Fibroblast of lung (primary cell): ENCODE results near the gene OGDH. TPM values are rescaled to one million over a fixed set of nuclear protein-coding genes. Genes with fewer than 3 reads are reported as not detected.

Experiments
- DNase-seq, 2 donors: peaks; one replicate each; pipeline versions ENCODE4 v3.0.0 to v3.0.0-alpha.2; 2010; ENCODE audit warnings: low read depth in 2 of 2
- H2AFZ ChIP-seq: 2 replicates; pipeline ENCODE4 v1.5.1; 2012; ENCODE audit warnings: low read length, control low read depth, inconsistent platforms
- H3K27ac ChIP-seq: 2 replicates; pipeline ENCODE4 v1.5.1; 2011; ENCODE audit warnings: low read length, control low read depth; ENCODE audit not compliant: insufficient read depth
- H3K27me3 ChIP-seq: 2 replicates; pipeline ENCODE4 v1.5.1; 2011; ENCODE audit warnings: mild to moderate bottlenecking, low read length; ENCODE audit not compliant: control insufficient read depth, insufficient read depth
- H3K36me3 ChIP-seq: 2 replicates; pipeline ENCODE4 v1.5.1; 2011; ENCODE audit warnings: low read length; ENCODE audit not compliant: control insufficient read depth, insufficient read depth
- H3K4me1 ChIP-seq: 2 replicates; pipeline ENCODE4 v1.5.1; 2011; ENCODE audit warnings: low read length; ENCODE audit not compliant: control insufficient read depth, insufficient read depth; ENCODE audit errors: extremely low read depth
- H3K4me2 ChIP-seq: 2 replicates; pipeline ENCODE4 v1.5.1; 2011; ENCODE audit warnings: low read length, control low read depth; ENCODE audit not compliant: insufficient read depth; ENCODE audit errors: extremely low read depth
- H3K4me3 ChIP-seq, 4 experiments: fragments of 200-600 bp in 1 of 4; sonication (generic) in 1 of 4; replicated peaks in 1 of 4; 2 replicates each; pipeline ENCODE4 v1.5.1; 2011 to 2016; ENCODE audit warnings: low read length in 4 of 4, low read depth in 3 of 4, mild to moderate bottlenecking in 3 of 4, control low read depth in 2 of 4, inconsistent platforms in 1 of 4, mixed read lengths in 1 of 4; ENCODE audit not compliant: insufficient read depth in 1 of 4; ENCODE audit errors: control extremely low read depth in 1 of 4
- H3K79me2 ChIP-seq: 2 replicates; pipeline ENCODE4 v1.5.1; 2012; ENCODE audit warnings: mild to moderate bottlenecking, low read length, inconsistent platforms; ENCODE audit not compliant: control insufficient read depth, insufficient read depth
- H3K9ac ChIP-seq: 2 replicates; pipeline ENCODE4 v1.5.1; 2011; ENCODE audit warnings: mild to moderate bottlenecking, low read length, control low read depth; ENCODE audit not compliant: insufficient read depth
- H3K9me3 ChIP-seq: 2 replicates; pipeline ENCODE4 v1.5.1; 2012; ENCODE audit warnings: low read depth, low read length; ENCODE audit not compliant: control insufficient read depth, insufficient read depth
- H4K20me1 ChIP-seq: 2 replicates; pipeline ENCODE4 v1.5.1; 2011; ENCODE audit warnings: low read length; ENCODE audit not compliant: control insufficient read depth, insufficient read depth; ENCODE audit errors: extremely low read depth
- CTCF ChIP-seq, 2 donors: IDR thresholded peaks in 1 of 2; conservative IDR thresholded peaks in 1 of 2; 1 replicate in 1 of 2; 2 replicates in 1 of 2; pipeline ENCODE4 v1.5.1; 2011 to 2012; ENCODE audit warnings: low read length in 2 of 2, control low read depth in 1 of 2, inconsistent platforms in 1 of 2, low read depth in 1 of 2, mild to moderate bottlenecking in 1 of 2
- EZH2 ChIP-seq: IDR thresholded peaks from 2 replicates; pipeline ENCODE4 v1.5.1; 2012; ENCODE audit warnings: low read length, control low read depth, mild to moderate bottlenecking; ENCODE audit errors: missing control alignments
- polyA plus RNA-seq, 2 donors: library from polyadenylated mRNA; depleted of rRNA in 1 of 2; stranded (reverse) in 1 of 2; unstranded in 1 of 2; fragments of >200 nt; gene quantifications; 2 replicates each; pipeline ENCODE4 v1.2.1, GENCODE V29; 2011 to 2012; ENCODE audit warnings: missing spikeins in 1 of 2
- total RNA-seq: library from RNA; depleted of rRNA; stranded (reverse); fragments of >200 nt; gene quantifications from 2 replicates; pipeline ENCODE4 v1.2.1, GENCODE V29; 2014

The OGDH gene
- total and polyA plus RNA-seq, 2 donors (not counting 1 experiment from before 2014, with no cell fraction given), result 60.8 to 69.2 TPM

DNA sequence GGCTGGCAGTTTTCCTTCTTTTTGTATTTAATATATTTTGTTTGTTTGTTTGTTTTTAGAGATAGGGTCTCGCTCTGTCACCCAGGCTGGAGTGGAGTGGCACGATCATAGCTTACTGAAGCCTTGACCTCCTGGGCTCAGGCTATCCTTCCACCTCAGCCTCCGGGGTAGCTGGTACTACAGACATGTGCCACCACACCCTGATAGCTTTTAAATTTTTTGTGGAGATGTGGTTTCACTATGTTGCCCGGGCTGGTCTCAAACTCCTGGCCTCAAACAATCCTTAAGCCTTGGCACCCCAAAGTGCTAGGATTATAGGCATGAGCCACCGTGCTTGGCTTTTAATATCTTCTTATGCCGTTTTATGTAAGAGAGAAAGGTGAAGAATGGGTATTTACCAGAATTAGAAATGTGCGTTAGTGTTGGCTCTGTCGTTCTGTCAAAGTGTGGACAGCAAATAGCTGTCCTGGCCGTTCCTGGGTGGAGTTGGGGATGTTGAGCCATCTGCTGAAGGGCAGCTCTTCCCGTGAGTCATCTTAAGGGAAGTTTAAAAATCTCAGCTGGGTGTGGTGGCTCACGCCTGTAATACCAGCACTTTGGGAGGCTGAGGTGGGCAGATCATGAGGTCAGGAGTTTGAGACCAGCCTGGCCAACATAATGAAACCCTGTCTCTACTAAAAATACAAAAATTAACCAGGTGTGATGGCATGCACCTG, 14.8 kb downstream of the OGDH start:
- Histone ChIP-seq H4K20me1 (no peaks in the 10 kb centered on the region), H3K4me3 (no peak overlapping the region), H3K36me3 (peaks cover 6% of the 10 kb centered on the region), H3K27me3 (no peaks in the 10 kb centered on the region), H3K27ac (peak overlapping the region; percentile 17), H3K79me2 (peaks cover 65% of the 10 kb centered on the region), H3K9me3 (no peaks in the 10 kb centered on the region), H3K4me2 (no peak overlapping the region), H3K9ac (no peak overlapping the region), H3K4me1 (peaks cover 15% of the 10 kb centered on the region), H2AFZ (no peak overlapping the region)
- no peak for TF ChIP-seq EZH2
- TF ChIP-seq CTCF (conservative IDR thresholded peaks at IDR 0.05 in 1 of 2, IDR thresholded peaks at IDR 0.05 in 1 of 2; ENCODE audit: low read depth in 1 of 2, low read length in 2 of 2), result no peak
- DNase-seq, result peak; percentile 47 to 48

- Histone ChIP-seq H3K9ac (no peak overlapping the region), H3K79me2 (peaks cover 64% of the 10 kb centered on the region), H3K27me3 (no peaks in the 10 kb centered on the region), H4K20me1 (no peaks in the 10 kb centered on the region), H3K36me3 (peaks cover 11% of the 10 kb centered on the region), H2AFZ (no peak overlapping the region), H3K27ac (peak overlapping the region; percentile 16), H3K4me1 (peaks cover 15% of the 10 kb centered on the region), H3K9me3 (no peaks in the 10 kb centered on the region), H3K4me3 (no peak overlapping the region), H3K4me2 (no peak overlapping the region)
- TF ChIP-seq CTCF (conservative IDR thresholded peaks at IDR 0.05 in 1 of 2, IDR thresholded peaks at IDR 0.05 in 1 of 2; ENCODE audit: low read depth in 1 of 2, low read length in 2 of 2) (no peak), EZH2 (no peak)
- DNase-seq, result no peak
Observed at GRCh38 chr7:44621750-44622103, 15.3 kb downstream of the OGDH start.

- no peak overlapping the region for H3K9ac ChIP-seq
- H3K27me3 ChIP-seq, result no peaks in the 10 kb centered on the region
- H3K4me3 ChIP-seq, result no peak overlapping the region
- H3K9me3 ChIP-seq, result no peaks in the 10 kb centered on the region
- no peak overlapping the region for H3K27ac ChIP-seq
- H3K4me2 ChIP-seq, result peak overlapping the region; percentile 17
- TF ChIP-seq EZH2 (no peak), CTCF (conservative IDR thresholded peaks at IDR 0.05 in 1 of 2, IDR thresholded peaks at IDR 0.05 in 1 of 2; ENCODE audit: low read depth in 1 of 2, low read length in 2 of 2) (no peak)
- H4K20me1 ChIP-seq, result no peaks in the 10 kb centered on the region
- H3K36me3 ChIP-seq, result peaks cover 11% of the 10 kb centered on the region
- H2AFZ ChIP-seq, result no peak overlapping the region
- H3K4me1 ChIP-seq, result peaks cover 11% of the 10 kb centered on the region
- peak; percentile 13 to 46 for DNase-seq
- peaks cover 60% of the 10 kb centered on the region for H3K79me2 ChIP-seq
Observed at GRCh38 chr7:44622342-44623151, 16.1 kb downstream of the OGDH start.
